Measurements from ENCODE around the gene RABGGTB. TPM values are rescaled to one million over a fixed set of nuclear protein-coding genes. Genes with fewer than 3 reads are reported as not detected.
"Not testable (repeated sequence)": the region's sequence is repeated elsewhere in the genome, so short reads cannot be mapped to it uniquely, and the experiment has no call there.

RABGGTB gene
- total RNA-seq, 1 experiment from 2014 or later = 88.6 TPM

DNA sequence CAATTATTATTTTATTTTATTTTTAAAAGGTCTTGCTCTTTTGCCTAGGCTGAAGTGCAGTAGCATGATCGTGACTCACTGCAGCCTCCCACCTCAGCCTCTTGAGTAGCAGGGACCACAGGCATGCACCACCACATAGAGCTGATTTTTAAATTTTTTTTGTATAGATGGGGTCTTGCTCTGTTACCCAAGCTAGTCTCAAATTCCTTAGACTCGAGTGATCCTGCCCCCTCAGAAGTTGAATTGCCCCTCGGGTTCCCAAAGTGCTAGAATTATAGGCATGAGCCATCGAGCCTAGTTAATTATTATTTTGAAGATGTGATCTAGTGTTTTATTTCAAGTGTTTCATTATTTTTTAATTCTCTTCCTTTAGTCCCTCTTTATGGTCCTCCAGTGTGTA lies 22.9 kb downstream of the RABGGTB start:
- H3K27me3 Mint-ChIP-seq (ENCODE audit: insufficient read depth, unreplicated experiment) = no peaks in the 10 kb centered on the region
- H3K4me1 Mint-ChIP-seq (ENCODE audit: low read depth, unreplicated experiment) = no peaks in the 10 kb centered on the region
- H3K9me3 ChIP-seq = no peaks in the 10 kb centered on the region
- POLR2A ChIA-PET = no interaction called here
- H3K36me3 Mint-ChIP-seq (ENCODE audit: insufficient read depth, unreplicated experiment) = peaks cover 5% of the 10 kb centered on the region
- H3K4me3 ChIP-seq (ENCODE audit: low read depth, low read length) = no peak overlapping the region
- TF ChIP-seq CTCF (IDR thresholded peaks at IDR 0.05; ENCODE audit: insufficient read depth in 1 of 2, low read depth in 1 of 2, low read length in 1 of 2, severe bottlenecking in 1 of 2, unreplicated experiment in 1 of 2) = no peak
- intact Hi-C loops (cut with micrococcal nuclease; ENCODE audit: unreplicated experiment) = no loop called here
- H3K4me1 ChIP-seq = no peaks in the 10 kb centered on the region
- no TSS peak for BruUV-seq (replicated peaks)
- H3K36me3 ChIP-seq (ENCODE audit: control insufficient read depth, insufficient read depth, low read length) = no peaks in the 10 kb centered on the region
- H3K27ac Mint-ChIP-seq (ENCODE audit: unreplicated experiment) = no peak overlapping the region
- H3K9me3 Mint-ChIP-seq (ENCODE audit: unreplicated experiment) = no peaks in the 10 kb centered on the region
- no peaks in the 10 kb centered on the region for H3K27me3 ChIP-seq (replicated peaks; ENCODE audit: control insufficient read depth, insufficient read depth, low read length)
- CTCF ChIA-PET = no interaction called here
- no peak overlapping the region for H3K4me3 Mint-ChIP-seq (ENCODE audit: unreplicated experiment)
- DNase-seq = no peak

- DNase-seq; H3K27ac Mint-ChIP-seq (ENCODE audit: unreplicated experiment); H3K27me3 ChIP-seq (replicated peaks; ENCODE audit: control insufficient read depth, insufficient read depth, low read length); H3K9me3 ChIP-seq; H3K27me3 Mint-ChIP-seq (ENCODE audit: insufficient read depth, unreplicated experiment); H3K36me3 ChIP-seq (ENCODE audit: control insufficient read depth, insufficient read depth, low read length); H3K4me1 ChIP-seq; intact Hi-C loops (cut with micrococcal nuclease; ENCODE audit: unreplicated experiment); H3K36me3 Mint-ChIP-seq (ENCODE audit: insufficient read depth, unreplicated experiment); H3K9me3 Mint-ChIP-seq (ENCODE audit: unreplicated experiment); BruUV-seq (replicated peaks); H3K4me3 Mint-ChIP-seq (ENCODE audit: unreplicated experiment); H3K4me3 ChIP-seq (ENCODE audit: low read depth, low read length); POLR2A ChIA-PET; CTCF ChIA-PET; H3K4me1 Mint-ChIP-seq (ENCODE audit: low read depth, unreplicated experiment): not testable (repeated sequence)
Measured at GRCh38 chr1:75810113-75810512, 24.1 kb downstream of the RABGGTB start.

DNA sequence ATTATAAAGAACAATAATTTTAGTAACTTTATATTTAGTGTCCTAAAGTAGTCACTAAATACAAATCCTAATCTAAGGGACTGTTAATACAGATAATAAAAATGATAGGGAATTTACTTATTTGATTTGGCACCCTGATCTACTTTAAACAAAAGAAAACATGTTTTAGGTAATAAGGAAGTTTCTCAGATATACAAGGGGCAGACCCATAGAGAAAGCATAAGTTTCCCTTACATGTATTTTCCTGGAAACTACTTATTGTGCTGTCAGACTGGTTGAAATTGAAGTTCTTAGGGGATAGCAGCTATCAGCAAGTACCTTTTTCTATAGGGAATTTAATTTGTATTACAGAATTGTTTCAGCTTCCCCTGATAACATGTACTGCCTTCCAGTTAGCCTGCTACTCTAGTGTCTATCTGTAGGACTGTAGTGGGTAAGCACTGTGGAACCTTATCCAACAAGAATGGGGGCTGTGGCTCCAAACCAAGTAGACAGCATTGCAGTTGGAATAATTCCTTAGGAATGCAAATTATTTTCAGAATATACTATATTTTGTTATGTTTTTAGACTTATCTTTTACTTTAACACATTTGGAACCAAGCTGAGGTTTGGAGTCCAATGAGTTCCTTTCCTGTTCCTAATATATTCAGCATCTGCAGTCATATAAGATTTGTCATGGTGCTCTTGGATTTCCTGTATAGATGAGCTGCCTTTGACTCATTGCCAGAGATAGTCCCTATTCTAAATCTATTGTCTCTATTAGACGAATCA lies 25.3 kb downstream of the RABGGTB start:
- ChIA-PET POLR2A (no interaction called here), CTCF (no interaction called here)
- intact Hi-C loops (cut with micrococcal nuclease; ENCODE audit: unreplicated experiment) = no loop called here
- Mint-ChIP-seq H3K36me3 (ENCODE audit: insufficient read depth, unreplicated experiment) (peaks cover 5% of the 10 kb centered on the region), H3K27me3 (ENCODE audit: insufficient read depth, unreplicated experiment) (no peaks in the 10 kb centered on the region), H3K27ac (ENCODE audit: unreplicated experiment) (no peak overlapping the region), H3K4me3 (ENCODE audit: unreplicated experiment) (no peak overlapping the region), H3K9me3 (ENCODE audit: unreplicated experiment) (no peaks in the 10 kb centered on the region), H3K4me1 (ENCODE audit: low read depth, unreplicated experiment) (no peaks in the 10 kb centered on the region)
- Histone ChIP-seq H3K36me3 (ENCODE audit: control insufficient read depth, insufficient read depth, low read length) (no peaks in the 10 kb centered on the region), H3K9me3 (no peaks in the 10 kb centered on the region), H3K27me3 (replicated peaks; ENCODE audit: control insufficient read depth, insufficient read depth, low read length) (no peaks in the 10 kb centered on the region), H3K4me3 (ENCODE audit: low read depth, low read length) (no peak overlapping the region), H3K4me1 (no peaks in the 10 kb centered on the region)
- DNase-seq = no peak
- no TSS peak for BruUV-seq (replicated peaks)
- no peak for TF ChIP-seq CTCF (IDR thresholded peaks at IDR 0.05; ENCODE audit: insufficient read depth in 1 of 2, low read depth in 1 of 2, low read length in 1 of 2, severe bottlenecking in 1 of 2, unreplicated experiment in 1 of 2)

All from Caco-2 (cell line).